SU-DHL-6 (cell line): ENCODE data around the gene LRRC43.
"Not testable (repeated sequence)": the region's sequence is repeated elsewhere in the genome, so short reads cannot be mapped to it uniquely, and the experiment has no call there.

Experiments
- H2AFZ ChIP-seq: fragments of 200-600 bp; sonication (generic); 2 replicates; pipeline ENCODE4 v1.6.1; 2014; ENCODE audit warnings: low read depth, mild to moderate bottlenecking, moderate library complexity, mixed read lengths, antibody characterized with exemption, low read length; ENCODE audit not compliant: severe bottlenecking
- H3F3A ChIP-seq: fragments of 200-600 bp; shearing (Covaris generic); 2 replicates; pipeline ENCODE4 v1.6.0; 2016; ENCODE audit warnings: antibody characterized with exemption, mild to moderate bottlenecking; ENCODE audit not compliant: insufficient read depth
- H3K27ac ChIP-seq: fragments of 200-600 bp; sonication (generic); 2 replicates; pipeline ENCODE4 v1.5.1; 2016; ENCODE audit warnings: low read depth, mild to moderate bottlenecking, low read length, moderate library complexity, mixed read lengths
- H3K27me3 ChIP-seq: fragments of 200-600 bp; sonication (generic), shearing (Covaris generic); 2 replicates; pipeline ENCODE4 v1.6.0; 2014; ENCODE audit warnings: mild to moderate bottlenecking, low read length
- H3K36me3 ChIP-seq: fragments of 200-600 bp; sonication (generic); 2 replicates; pipeline ENCODE4 v1.6.1; 2014; ENCODE audit warnings: mild to moderate bottlenecking, low read length, mixed read lengths
- H3K4me2 ChIP-seq: fragments of 300-600, 200-600 bp; shearing (Covaris generic), sonication (generic); 2 replicates; pipeline ENCODE4 v1.6.0; 2014; ENCODE audit warnings: low read length, low read depth, mild to moderate bottlenecking; ENCODE audit not compliant: poor library complexity, severe bottlenecking
- H3K4me3 ChIP-seq: fragments of 200-600 bp; sonication (generic); 2 replicates; pipeline ENCODE4 v1.5.1; 2014; ENCODE audit warnings: antibody characterized with exemption, low read length, mild to moderate bottlenecking, mixed read lengths; ENCODE audit not compliant: insufficient read depth, poor library complexity, severe bottlenecking
- H3K79me2 ChIP-seq: fragments of 200-600 bp; sonication (generic); 2 replicates; pipeline ENCODE4 v1.6.1; 2014; ENCODE audit warnings: mild to moderate bottlenecking, low read length, moderate library complexity; ENCODE audit not compliant: insufficient read depth
- H3K9ac ChIP-seq: fragments of 200-600 bp; sonication (generic); 2 replicates; pipeline ENCODE4 v1.7.0; 2014; ENCODE audit warnings: mild to moderate bottlenecking, low read length
- H3K9me2 ChIP-seq: fragments of 200-600 bp; sonication (generic); replicated peaks from 2 replicates; pipeline ENCODE4 v1.6.1; 2014; ENCODE audit warnings: low read length; ENCODE audit not compliant: insufficient read depth
- H3K9me3 ChIP-seq: fragments of 200-600 bp; sonication (generic); 2 replicates; pipeline ENCODE4 v1.6.1; 2014; ENCODE audit warnings: low read length, mixed read lengths; ENCODE audit not compliant: insufficient read depth
- H4K20me1 ChIP-seq: fragments of 200-600 bp; sonication (generic); 2 replicates; pipeline ENCODE4 v1.6.1; 2014; ENCODE audit warnings: low read depth, mild to moderate bottlenecking, antibody characterized with exemption, low read length, moderate library complexity, mixed read lengths
- EZH2phosphoT487 ChIP-seq: fragments of 200-600 bp; sonication (generic), shearing (Covaris generic); conservative IDR thresholded peaks from 2 replicates; pipeline ENCODE4 v1.6.1; 2018; ENCODE audit warnings: mild to moderate bottlenecking, antibody characterized with exemption, low read length, moderate library complexity, mixed read lengths
- TF ChIP-seq, protein P1 (sequence below): fragments of 200-600 bp; sonication (generic); IDR thresholded peaks from one replicate; pipeline ENCODE4 v1.5.1; 2017; ENCODE audit warnings: antibody characterized with exemption, mild to moderate bottlenecking, low read length, moderate library complexity; ENCODE audit not compliant: insufficient read depth, poor library complexity, severe bottlenecking

Gene LRRC43

DNA sequence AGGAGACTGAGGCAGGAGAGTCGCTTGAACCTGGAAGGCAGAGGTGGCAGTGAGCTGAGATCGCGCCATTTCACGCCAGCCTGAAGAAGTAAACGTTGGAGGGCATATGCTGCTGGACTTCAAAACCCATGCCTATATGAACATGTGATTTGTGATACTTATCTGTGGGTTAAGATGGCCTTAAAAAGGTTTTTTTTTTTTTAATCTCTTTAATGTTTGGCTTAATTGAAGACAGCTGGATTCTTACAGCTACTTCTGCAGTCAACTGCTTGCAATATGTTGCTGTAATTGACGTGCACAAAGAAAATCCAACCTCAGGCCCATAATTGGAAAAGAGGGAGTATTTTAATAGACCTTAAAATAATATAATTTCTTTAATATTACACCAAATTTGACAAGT is 19.1 kb downstream of the LRRC43 start:
- H4K20me1 ChIP-seq: no peaks in the 10 kb centered on the region
- H3K9me2 ChIP-seq: no peaks in the 10 kb centered on the region
- H3K36me3 ChIP-seq: no peaks in the 10 kb centered on the region
- H3K4me2 ChIP-seq: no peak overlapping the region
- H2AFZ ChIP-seq: no peak overlapping the region
- no peaks in the 10 kb centered on the region for H3K9me3 ChIP-seq
- no peak overlapping the region for H3K27ac ChIP-seq
- H3F3A ChIP-seq: no peaks in the 10 kb centered on the region; the same call in 1 of the 2 replicates
- no peaks in the 10 kb centered on the region for H3K79me2 ChIP-seq
- no peak overlapping the region for H3K9ac ChIP-seq
- H3K4me3 ChIP-seq: no peak overlapping the region
- TF ChIP-seq, protein P1, sequence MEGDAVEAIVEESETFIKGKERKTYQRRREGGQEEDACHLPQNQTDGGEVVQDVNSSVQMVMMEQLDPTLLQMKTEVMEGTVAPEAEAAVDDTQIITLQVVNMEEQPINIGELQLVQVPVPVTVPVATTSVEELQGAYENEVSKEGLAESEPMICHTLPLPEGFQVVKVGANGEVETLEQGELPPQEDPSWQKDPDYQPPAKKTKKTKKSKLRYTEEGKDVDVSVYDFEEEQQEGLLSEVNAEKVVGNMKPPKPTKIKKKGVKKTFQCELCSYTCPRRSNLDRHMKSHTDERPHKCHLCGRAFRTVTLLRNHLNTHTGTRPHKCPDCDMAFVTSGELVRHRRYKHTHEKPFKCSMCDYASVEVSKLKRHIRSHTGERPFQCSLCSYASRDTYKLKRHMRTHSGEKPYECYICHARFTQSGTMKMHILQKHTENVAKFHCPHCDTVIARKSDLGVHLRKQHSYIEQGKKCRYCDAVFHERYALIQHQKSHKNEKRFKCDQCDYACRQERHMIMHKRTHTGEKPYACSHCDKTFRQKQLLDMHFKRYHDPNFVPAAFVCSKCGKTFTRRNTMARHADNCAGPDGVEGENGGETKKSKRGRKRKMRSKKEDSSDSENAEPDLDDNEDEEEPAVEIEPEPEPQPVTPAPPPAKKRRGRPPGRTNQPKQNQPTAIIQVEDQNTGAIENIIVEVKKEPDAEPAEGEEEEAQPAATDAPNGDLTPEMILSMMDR: no peak
- TF ChIP-seq EZH2phosphoT487: no peak
- no peaks in the 10 kb centered on the region for H3K27me3 ChIP-seq

DNA sequence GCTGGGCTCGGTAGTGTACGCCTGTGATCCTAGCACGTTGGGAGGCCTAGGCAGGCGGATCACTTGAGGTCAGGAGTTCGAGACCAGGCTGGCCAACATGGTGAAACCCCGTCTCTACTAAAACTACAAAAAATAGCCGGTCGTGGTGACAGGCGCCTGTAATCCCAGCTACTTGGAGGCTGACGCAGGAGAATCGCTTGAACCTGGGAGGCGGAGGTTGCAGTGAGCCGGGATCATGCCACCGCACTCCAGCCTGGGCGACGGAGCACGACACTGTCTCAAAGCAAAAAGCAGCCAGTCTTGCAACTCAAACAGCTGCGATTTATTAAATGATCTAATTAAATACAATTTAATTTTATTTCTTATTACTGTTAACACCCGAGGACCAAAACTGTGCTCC is 19.9 kb downstream of the LRRC43 start:
- H2AFZ ChIP-seq: peak overlapping the region; percentile 70
- not testable (repeated sequence) for H3K27me3 ChIP-seq, H3K9me3 ChIP-seq, H3F3A ChIP-seq, H3K27ac ChIP-seq, H3K36me3 ChIP-seq, H3K79me2 ChIP-seq, H4K20me1 ChIP-seq, H3K9me2 ChIP-seq
- H3K4me3 ChIP-seq: peak overlapping the region; percentile 53
- H3K4me2 ChIP-seq: peak overlapping the region; percentile 75
- peak overlapping the region; percentile 44; the same call in 1 of the 2 replicates for H3K9ac ChIP-seq

DNA sequence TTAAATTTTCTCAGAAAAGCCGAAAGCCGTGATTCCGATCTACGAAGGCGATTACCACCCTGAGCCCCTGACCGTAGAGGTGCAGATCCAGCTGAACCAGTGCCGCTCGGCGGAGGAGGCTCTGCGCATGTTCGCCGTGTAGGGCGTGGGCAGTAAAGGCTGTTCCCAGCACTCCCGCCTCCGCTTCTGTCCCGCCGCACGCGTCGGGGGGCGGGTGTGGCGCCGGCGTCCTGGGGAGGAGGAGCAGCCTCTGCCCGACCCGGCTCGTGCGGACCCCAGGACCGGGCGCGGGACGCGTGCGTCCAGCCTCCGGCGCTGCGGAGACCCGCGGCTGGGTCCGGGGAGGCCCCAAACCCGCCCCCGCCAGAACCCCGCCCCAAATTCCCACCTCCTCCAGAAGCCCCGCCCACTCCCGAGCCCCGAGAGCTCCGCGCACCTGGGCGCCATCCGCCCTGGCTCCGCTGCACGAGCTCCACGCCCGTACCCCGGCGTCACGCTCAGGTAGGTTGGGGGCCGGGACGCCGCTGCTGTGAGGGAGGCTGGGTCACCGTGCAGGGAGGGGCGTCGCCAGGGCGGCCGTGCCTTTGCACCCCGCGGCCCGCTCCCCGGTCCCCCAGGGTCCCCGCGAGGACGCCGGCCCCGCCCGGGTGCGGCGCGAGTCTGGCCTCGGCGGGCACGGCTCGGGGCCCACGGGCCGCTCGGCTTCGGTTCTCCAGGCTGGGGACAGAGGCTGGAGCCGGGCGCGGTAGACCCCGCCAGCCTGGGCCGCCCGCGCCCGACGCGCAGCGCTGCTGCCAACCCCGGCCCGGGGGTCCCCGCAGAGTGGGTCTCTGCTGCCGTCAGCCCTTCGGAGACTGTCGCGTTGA is 20.6 kb downstream of the LRRC43 start, which contains the start of gene B3GNT4:
B3GNT4 (plus strand) TSS at position 409 of the 866 bp plus-strand sequence. CDS start 910 bp downstream, outside the sequence.
- Histone ChIP-seq H3K36me3 (0 out of 2 replicates have a peak, but pooled peaks cover 4% of the 10 kb centered on the region), H3K9me3 (no peaks in the 10 kb centered on the region), H3K4me2 (peak within 1 kb of the TSS; percentile 75), H3K9me2 (no peaks in the 10 kb centered on the region), H3K79me2 (no peaks in the 10 kb centered on the region), H3K4me3 (peak within 1 kb of the TSS; percentile 53), H3K27ac (no peak within 1 kb of the TSS), H3F3A (no peaks in the 10 kb centered on the region; the same call in 1 of the 2 replicates), H3K27me3 (no peaks in the 10 kb centered on the region), H3K9ac (peak within 1 kb of the TSS; percentile 44), H2AFZ (peak within 1 kb of the TSS; percentile 70), H4K20me1 (no peaks in the 10 kb centered on the region)
- TF ChIP-seq, protein P1: no peak
- TF ChIP-seq EZH2phosphoT487: no peak
